Transverse colon (tissue), 3 donors: ENCODE data around the gene LBHD2.

Source experiments
- CTCF ChIP-seq, 5 experiments: fragments of 200-600 bp in 3 of 5; fragments of 450-650 bp in 2 of 5; sonication (generic) in 3 of 5; IDR thresholded peaks; 1 replicate in 2 of 5; 2 replicates in 3 of 5; pipeline ENCODE4 v1.5.1; 2016 to 2017; ENCODE audit warnings: antibody characterized with exemption in 5 of 5, inconsistent platforms in 3 of 5, mild to moderate bottlenecking in 2 of 5, moderate library complexity in 1 of 5
- POLR2A ChIP-seq: fragments of 450-650 bp; IDR thresholded peaks from one replicate; pipeline ENCODE4 v1.6.1; 2016; ENCODE audit warnings: antibody characterized with exemption, mild to moderate bottlenecking, moderate library complexity

GRCh38 chr14:103113303-103113702 is 29.3 kb downstream of the LBHD2 start:
- TF ChIP-seq CTCF (IDR thresholded peaks at IDR 0.05) (no peak), POLR2A (no peak)
